K562 (cell line): Measurements from ENCODE around the gene CCDC15.

ENCODE experiments used
- CREM ChIP-seq: IDR thresholded peaks from 2 replicates; pipeline ENCODE4 v1.6.1; 2014; ENCODE audit warnings: antibody characterized with exemption, low read depth
- GABPA ChIP-seq: fragments of 200-800 bp; sonication (Bioruptor generic); conservative IDR thresholded peaks from 2 replicates; pipeline ENCODE4 v1.6.1; 2016; ENCODE audit warnings: low read depth, missing genetic modification characterization, missing compliant biosample characterization
- ZBTB11 ChIP-seq, 3 experiments: fragments of 200-800 bp in 1 of 3; fragments of 250-450 bp in 1 of 3; fragments of 450-650 bp in 1 of 3; sonication (Bioruptor Pico) in 1 of 3; sonication (Bioruptor generic) in 1 of 3; formaldehyde crosslinking in 1 of 3; IDR thresholded peaks; 2 replicates each; pipeline versions ENCODE4 v1.6.1 to v1.8.0; 2016 to 2022; ENCODE audit warnings: mild to moderate bottlenecking in 2 of 3, missing genetic modification characterization in 2 of 3, missing compliant biosample characterization in 1 of 3, moderate library complexity in 1 of 3
- ZFX ChIP-seq: sonication (generic); formaldehyde crosslinking; IDR thresholded peaks from 2 replicates; pipeline ENCODE4 v1.8.0; 2022; ENCODE audit warnings: mild to moderate bottlenecking, missing genetic modification reagents, moderate library complexity
- TF ChIP-seq, protein P1 (sequence below), 3 experiments: IDR thresholded peaks in 2 of 3; conservative IDR thresholded peaks in 1 of 3; 2 replicates each; pipeline ENCODE4 v1.5.1; 2011 to 2012; ENCODE audit warnings: low read length in 3 of 3, mild to moderate bottlenecking in 3 of 3, control low read depth in 2 of 3, improper control_type of control experiment in 1 of 3, inconsistent platforms in 1 of 3, low read depth in 1 of 3, mixed read lengths in 1 of 3, moderate library complexity in 1 of 3; ENCODE audit not compliant: insufficient read depth in 2 of 3

- TF ChIP-seq, protein P1, sequence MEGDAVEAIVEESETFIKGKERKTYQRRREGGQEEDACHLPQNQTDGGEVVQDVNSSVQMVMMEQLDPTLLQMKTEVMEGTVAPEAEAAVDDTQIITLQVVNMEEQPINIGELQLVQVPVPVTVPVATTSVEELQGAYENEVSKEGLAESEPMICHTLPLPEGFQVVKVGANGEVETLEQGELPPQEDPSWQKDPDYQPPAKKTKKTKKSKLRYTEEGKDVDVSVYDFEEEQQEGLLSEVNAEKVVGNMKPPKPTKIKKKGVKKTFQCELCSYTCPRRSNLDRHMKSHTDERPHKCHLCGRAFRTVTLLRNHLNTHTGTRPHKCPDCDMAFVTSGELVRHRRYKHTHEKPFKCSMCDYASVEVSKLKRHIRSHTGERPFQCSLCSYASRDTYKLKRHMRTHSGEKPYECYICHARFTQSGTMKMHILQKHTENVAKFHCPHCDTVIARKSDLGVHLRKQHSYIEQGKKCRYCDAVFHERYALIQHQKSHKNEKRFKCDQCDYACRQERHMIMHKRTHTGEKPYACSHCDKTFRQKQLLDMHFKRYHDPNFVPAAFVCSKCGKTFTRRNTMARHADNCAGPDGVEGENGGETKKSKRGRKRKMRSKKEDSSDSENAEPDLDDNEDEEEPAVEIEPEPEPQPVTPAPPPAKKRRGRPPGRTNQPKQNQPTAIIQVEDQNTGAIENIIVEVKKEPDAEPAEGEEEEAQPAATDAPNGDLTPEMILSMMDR (IDR thresholded peaks at IDR 0.05 in 2 of 3, conservative IDR thresholded peaks at IDR 0.05 in 1 of 3; ENCODE audit: insufficient read depth in 2 of 3, low read depth in 1 of 3, low read length in 3 of 3): no peak
- TF ChIP-seq CREM: no peak
- no peak for TF ChIP-seq ZBTB11 (CRISPR knock-in tag; IDR thresholded peaks at IDR 0.05)
- no peak for TF ChIP-seq ZFX (CRISPR knock-in tag)
- no peak for TF ChIP-seq GABPA
These were observed 16.6 kb upstream of the CCDC15 start for GRCh38 chr11:124937336-124937935.
